ENCODE data around the gene TSPYL4. TPM values are rescaled to one million over a fixed set of nuclear protein-coding genes. Genes with fewer than 3 reads are reported as not detected.

The TSPYL4 gene
- total RNA-seq, 2 donors from 2014 or later, result 27.1 to 27.2 TPM

DNA sequence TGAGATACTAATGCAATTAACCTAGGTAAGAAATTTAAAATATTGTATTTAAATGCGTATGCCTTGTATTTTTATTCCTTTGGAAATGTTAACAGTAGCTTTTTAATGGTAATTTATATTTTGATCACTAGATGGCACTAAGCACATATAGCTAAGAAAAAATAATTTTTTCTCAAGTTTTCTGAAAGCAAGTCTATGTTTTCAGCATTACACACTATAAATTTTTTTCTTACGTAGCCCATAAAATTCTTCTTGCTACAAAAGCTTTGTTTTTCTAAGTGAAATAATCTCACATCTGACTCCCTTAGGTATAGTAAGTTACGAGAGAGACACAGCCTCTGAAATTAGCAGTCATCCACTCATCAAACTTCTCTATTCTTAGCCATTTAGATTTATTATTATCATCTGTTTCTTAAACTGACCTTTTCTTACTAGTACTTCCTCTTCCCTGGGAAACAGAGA, 35.7 kb downstream of the TSPYL4 start:
- no peak for DNase-seq
- peaks cover 19% of the 10 kb centered on the region for H3K4me1 Mint-ChIP-seq
- WGBS, 2 experiments (ENCODE audit: insufficient coverage in 1 of 2, insufficient read length in 1 of 2), result 68 to 81% methylated on average over 2 to 3 of the region's 3 CpGs
- Histone ChIP-seq H3K9ac (ENCODE audit: extremely low read depth, low read length, poor library complexity, severe bottlenecking) (no peak overlapping the region), H3K4me1 (ENCODE audit: control insufficient read depth, insufficient read depth, low read length) (peaks cover 7% of the 10 kb centered on the region), H3K9me3 (ENCODE audit: control insufficient read depth, low read length) (no peaks in the 10 kb centered on the region), H3K27ac (ENCODE audit: low read depth, low read length) (no peak overlapping the region), H3K27me3 (ENCODE audit: control insufficient read depth, insufficient read depth, low read length, poor library complexity, severe bottlenecking) (no peaks in the 10 kb centered on the region), H3K36me3 (ENCODE audit: control insufficient read depth, insufficient read depth, low read length) (peaks cover 11% of the 10 kb centered on the region), H3K4me3 (ENCODE audit: low read length) (no peak overlapping the region)
- TF ChIP-seq CTCF (conservative IDR thresholded peaks at IDR 0.05), result peak; percentile 75
- peaks cover 10% of the 10 kb centered on the region for H3K36me3 Mint-ChIP-seq (ENCODE audit: low read depth)
- H3K4me3 Mint-ChIP-seq, result no peak overlapping the region
- H3K27me3 Mint-ChIP-seq (ENCODE audit: insufficient read depth), result no peaks in the 10 kb centered on the region
- H3K9me3 Mint-ChIP-seq, result no peaks in the 10 kb centered on the region
- no peak overlapping the region for H3K27ac Mint-ChIP-seq

GRCh38 chr6:116217069-116217468, 36.8 kb downstream of the TSPYL4 start:
- Histone ChIP-seq H3K27ac (ENCODE audit: low read depth, low read length) (no peak overlapping the region), H3K9me3 (ENCODE audit: control insufficient read depth, low read length) (no peaks in the 10 kb centered on the region), H3K36me3 (ENCODE audit: control insufficient read depth, insufficient read depth, low read length) (peaks cover 14% of the 10 kb centered on the region), H3K9ac (ENCODE audit: extremely low read depth, low read length, poor library complexity, severe bottlenecking) (no peak overlapping the region), H3K4me3 (ENCODE audit: low read length) (no peak overlapping the region), H3K4me1 (ENCODE audit: control insufficient read depth, insufficient read depth, low read length) (peaks cover 4% of the 10 kb centered on the region), H3K27me3 (ENCODE audit: control insufficient read depth, insufficient read depth, low read length, poor library complexity, severe bottlenecking) (no peaks in the 10 kb centered on the region)
- peaks cover 11% of the 10 kb centered on the region for H3K4me1 Mint-ChIP-seq
- no peaks in the 10 kb centered on the region for H3K27me3 Mint-ChIP-seq (ENCODE audit: insufficient read depth)
- no peak overlapping the region for H3K4me3 Mint-ChIP-seq
- WGBS, 2 experiments (ENCODE audit: insufficient coverage in 1 of 2, insufficient read length in 1 of 2), result 33% methylated on average over 1 of the region's 1 CpG; no CpG with 5 or more reads in 1 of the 2 experiments
- no peak overlapping the region for H3K27ac Mint-ChIP-seq
- TF ChIP-seq CTCF (conservative IDR thresholded peaks at IDR 0.05), result peak; percentile 77
- H3K9me3 Mint-ChIP-seq, result no peaks in the 10 kb centered on the region
- H3K36me3 Mint-ChIP-seq (ENCODE audit: low read depth), result peaks cover 6% of the 10 kb centered on the region
- DNase-seq, result no peak

DNA sequence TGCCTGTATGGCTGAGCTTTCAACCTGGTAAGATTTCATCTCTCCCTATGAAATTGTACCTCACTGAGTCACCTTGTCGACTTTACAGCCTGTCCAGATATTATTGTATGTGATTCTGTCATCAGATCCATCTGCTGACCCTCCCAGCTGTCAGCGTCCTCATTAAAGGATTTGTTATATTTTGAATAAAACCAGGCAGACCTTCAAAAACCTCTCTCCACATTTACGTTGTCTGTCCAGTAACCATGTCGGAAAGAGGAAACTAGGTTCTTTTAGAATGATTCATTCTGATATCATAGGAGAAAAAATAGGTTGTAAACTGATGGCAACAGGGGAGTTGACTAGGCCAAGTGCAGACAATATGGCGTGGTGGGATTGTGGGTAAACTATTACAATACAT, 38.5 kb downstream of the TSPYL4 start:
- 93 to 100% methylated on average over 1 to 4 of the region's 5 CpGs for WGBS, 2 experiments (ENCODE audit: insufficient coverage in 1 of 2, insufficient read length in 1 of 2)
- TF ChIP-seq CTCF (conservative IDR thresholded peaks at IDR 0.05), result no peak

More for the DNA sequence above, 38.5 kb downstream of the TSPYL4 start:
- peaks cover 10% of the 10 kb centered on the region for H3K36me3 ChIP-seq (ENCODE audit: control insufficient read depth, insufficient read depth, low read length)
- no peaks in the 10 kb centered on the region for H3K9me3 ChIP-seq (ENCODE audit: control insufficient read depth, low read length)
- no peaks in the 10 kb centered on the region for H3K27me3 ChIP-seq (ENCODE audit: control insufficient read depth, insufficient read depth, low read length, poor library complexity, severe bottlenecking)
- Mint-ChIP-seq H3K36me3 (ENCODE audit: low read depth) (no peaks in the 10 kb centered on the region), H3K9me3 (no peaks in the 10 kb centered on the region), H3K4me1 (peaks cover 12% of the 10 kb centered on the region), H3K27me3 (ENCODE audit: insufficient read depth) (no peaks in the 10 kb centered on the region), H3K27ac (no peak overlapping the region), H3K4me3 (no peak overlapping the region)
- H3K4me1 ChIP-seq (ENCODE audit: control insufficient read depth, insufficient read depth, low read length), result peaks cover 4% of the 10 kb centered on the region
- no peak overlapping the region for H3K9ac ChIP-seq (ENCODE audit: extremely low read depth, low read length, poor library complexity, severe bottlenecking)
- no peak for DNase-seq
- no peak overlapping the region for H3K4me3 ChIP-seq (ENCODE audit: low read length)
- H3K27ac ChIP-seq (ENCODE audit: low read depth, low read length), result no peak overlapping the region
